ENCODE data around the gene NHEJ1. TPM values are rescaled to one million over a fixed set of nuclear protein-coding genes. Genes with fewer than 3 reads are reported as not detected.
A peak's percentile ranks its signal among the peaks of the same experiment; 100 is the strongest.

The NHEJ1 gene
- total and polyA plus RNA-seq, 2 of the 13 experiments (the other 11 are each of a cell fraction or from before 2014, with no cell fraction given): 30.0 to 30.7 TPM

DNA sequence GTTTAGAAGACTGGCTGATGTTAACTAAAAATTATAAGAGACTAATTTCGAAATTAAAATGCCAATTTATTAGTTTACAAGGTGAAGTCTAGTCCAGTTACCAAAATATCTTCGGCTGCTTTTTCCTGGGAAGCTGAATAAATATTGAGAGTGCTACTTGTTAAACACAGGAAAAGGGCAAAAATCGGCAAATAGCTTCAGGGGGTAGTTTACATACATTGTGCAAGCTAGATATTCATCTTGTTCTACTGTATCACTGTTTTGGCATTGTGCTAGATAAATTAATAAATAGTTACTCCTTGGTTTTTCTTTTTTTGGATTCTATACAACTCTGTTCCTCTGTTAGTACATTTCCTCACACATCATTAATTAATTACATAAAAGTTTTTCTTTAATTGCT is 29.3 kb downstream of the NHEJ1 start (continued):
- TF ChIP-seq TEF (CRISPR knock-in tag; IDR thresholded peaks at IDR 0.05) (no peak), ZNF431 (CRISPR knock-in tag; IDR thresholded peaks at IDR 0.05; ENCODE audit: borderline replicate concordance, low read depth) (no peak), JDP2 (CRISPR knock-in tag; IDR thresholded peaks at IDR 0.05; ENCODE audit: borderline replicate concordance) (no peak), BCL6 (CRISPR knock-in tag; IDR thresholded peaks at IDR 0.05) (peak; percentile 98), HOMEZ (CRISPR knock-in tag; IDR thresholded peaks at IDR 0.05; ENCODE audit: low read depth) (no peak), PRDM10 (CRISPR knock-in tag; IDR thresholded peaks at IDR 0.05; ENCODE audit: low read depth) (no peak), NR0B2 (CRISPR knock-in tag; IDR thresholded peaks at IDR 0.05) (no peak), RARA (CRISPR knock-in tag; IDR thresholded peaks at IDR 0.05) (peak; percentile 68), HHEX (CRISPR knock-in tag; IDR thresholded peaks at IDR 0.05) (peak; percentile 69; the same call in 1 of the 2 replicates), SOX13 (IDR thresholded peaks at IDR 0.05) (no peak), SOX13 (CRISPR knock-in tag; conservative IDR thresholded peaks at IDR 0.05 in 1 of 2, IDR thresholded peaks at IDR 0.05 in 1 of 2) (peak in 1 of 2 experiments; percentile 65; a peak in 1 of 4 replicates), NR2F6 (IDR thresholded peaks at IDR 0.05) (peak; percentile 64), NR2F6 (CRISPR knock-in tag; IDR thresholded peaks at IDR 0.05) (no peak), CC2D1A (CRISPR knock-in tag; IDR thresholded peaks at IDR 0.05) (no peak), ZNF644 (CRISPR knock-in tag; IDR thresholded peaks at IDR 0.05; ENCODE audit: low read depth) (no peak), ZNF382 (CRISPR knock-in tag; IDR thresholded peaks at IDR 0.05; ENCODE audit: borderline replicate concordance) (no peak), ZNF33B (CRISPR knock-in tag; IDR thresholded peaks at IDR 0.05) (no peak), ZBTB1 (CRISPR knock-in tag; IDR thresholded peaks at IDR 0.05; ENCODE audit: borderline replicate concordance) (no peak), CBX5 (CRISPR knock-in tag; IDR thresholded peaks at IDR 0.05; ENCODE audit: borderline replicate concordance) (no peak), JUND (CRISPR knock-in tag; IDR thresholded peaks at IDR 0.05) (no peak), YEATS4 (CRISPR knock-in tag; IDR thresholded peaks at IDR 0.05; ENCODE audit: borderline replicate concordance) (no peak), KLF12 (CRISPR knock-in tag; IDR thresholded peaks at IDR 0.05; ENCODE audit: borderline replicate concordance) (no peak)
- TF ChIP-seq, protein P1, sequence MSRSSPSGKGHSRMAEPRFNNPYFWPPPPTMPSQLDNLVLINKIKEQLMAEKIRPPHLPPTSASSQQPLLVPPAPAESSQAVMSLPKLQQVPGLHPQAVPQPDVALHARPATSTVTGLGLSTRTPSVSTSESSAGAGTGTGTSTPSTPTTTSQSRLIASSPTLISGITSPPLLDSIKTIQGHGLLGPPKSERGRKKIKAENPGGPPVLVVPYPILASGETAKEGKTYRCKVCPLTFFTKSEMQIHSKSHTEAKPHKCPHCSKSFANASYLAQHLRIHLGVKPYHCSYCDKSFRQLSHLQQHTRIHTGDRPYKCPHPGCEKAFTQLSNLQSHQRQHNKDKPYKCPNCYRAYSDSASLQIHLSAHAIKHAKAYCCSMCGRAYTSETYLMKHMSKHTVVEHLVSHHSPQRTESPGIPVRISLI (CRISPR knock-in tag; IDR thresholded peaks at IDR 0.05; ENCODE audit: borderline replicate concordance): no peak
- TF ChIP-seq, protein P2, sequence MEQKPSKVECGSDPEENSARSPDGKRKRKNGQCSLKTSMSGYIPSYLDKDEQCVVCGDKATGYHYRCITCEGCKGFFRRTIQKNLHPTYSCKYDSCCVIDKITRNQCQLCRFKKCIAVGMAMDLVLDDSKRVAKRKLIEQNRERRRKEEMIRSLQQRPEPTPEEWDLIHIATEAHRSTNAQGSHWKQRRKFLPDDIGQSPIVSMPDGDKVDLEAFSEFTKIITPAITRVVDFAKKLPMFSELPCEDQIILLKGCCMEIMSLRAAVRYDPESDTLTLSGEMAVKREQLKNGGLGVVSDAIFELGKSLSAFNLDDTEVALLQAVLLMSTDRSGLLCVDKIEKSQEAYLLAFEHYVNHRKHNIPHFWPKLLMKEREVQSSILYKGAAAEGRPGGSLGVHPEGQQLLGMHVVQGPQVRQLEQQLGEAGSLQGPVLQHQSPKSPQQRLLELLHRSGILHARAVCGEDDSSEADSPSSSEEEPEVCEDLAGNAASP (CRISPR knock-in tag; IDR thresholded peaks at IDR 0.05; ENCODE audit: borderline replicate concordance): no peak

Data from HepG2 (cell line).